PC-9 (cell line): ENCODE data around the gene CD86. TPM values are rescaled to one million over a fixed set of nuclear protein-coding genes. Genes with fewer than 3 reads are reported as not detected.

ENCODE experiments used
- BruUV-seq: library from RNA; stranded (reverse); fragments of 400-500 nt; replicated peaks from 2 replicates; lab custom pipeline; 2021; lab: Mats Ljungman, UMichigan
- CTCF ChIA-PET: fragments of 300-600 bp; sonication (Branson Sonifier 250); formaldehyde crosslinking; loops from one replicate; lab custom pipeline; 2022; ENCODE audit warnings: antibody characterized with exemption; lab: Charles Lee
- POLR2A ChIA-PET: fragments of 300-600 bp; sonication (Branson Sonifier 250); formaldehyde crosslinking; loops from one replicate; lab custom pipeline; 2022; ENCODE audit warnings: antibody characterized with exemption; ENCODE audit not compliant: unreplicated experiment; lab: Charles Lee
- DNase-seq, 2 experiments: peaks; one replicate each; pipeline versions ENCODE4 v3.0.0 to v3.0.0-alpha.2; 2015 to 2022; ENCODE audit warnings: mixed read lengths in 1 of 2
- H2AFZ ChIP-seq: fragments of 200-600 bp; sonication (generic); 2 replicates; pipeline ENCODE4 v1.8.1; 2017; ENCODE audit warnings: antibody characterized with exemption
- H3F3A ChIP-seq: fragments of 200-600 bp; sonication (generic); 2 replicates; pipeline ENCODE4 v1.8.1; 2017; ENCODE audit warnings: antibody characterized with exemption, mild to moderate bottlenecking, low read depth; ENCODE audit not compliant: insufficient read depth
- H3K27ac ChIP-seq: fragments of 200-600 bp; sonication (generic); 2 replicates; pipeline ENCODE4 v1.6.1; 2016; ENCODE audit warnings: mixed run types
- H3K27me3 ChIP-seq: fragments of 200-600 bp; sonication (generic); 2 replicates; pipeline ENCODE4 v1.6.1; 2016; ENCODE audit warnings: low read depth, mixed run types; ENCODE audit not compliant: insufficient read depth
- H3K36me3 ChIP-seq: fragments of 200-600 bp; sonication (generic); 2 replicates; pipeline ENCODE4 v1.6.1; 2016; ENCODE audit warnings: low read depth, mixed run types
- H3K4me1 ChIP-seq: fragments of 200-600 bp; sonication (generic); replicated peaks from 2 replicates; pipeline ENCODE4 v1.6.1; 2016; ENCODE audit warnings: mixed run types; ENCODE audit not compliant: insufficient read depth
- H3K4me2 ChIP-seq: fragments of 200-600 bp; sonication (generic); 2 replicates; pipeline ENCODE4 v1.6.1; 2017; ENCODE audit warnings: mixed run types
- H3K4me3 ChIP-seq: fragments of 200-600 bp; sonication (generic); 2 replicates; pipeline ENCODE4 v1.6.1; 2016; ENCODE audit warnings: mixed run types
- H3K79me2 ChIP-seq: fragments of 200-600 bp; sonication (generic); 2 replicates; pipeline ENCODE4 v1.6.1; 2017; ENCODE audit warnings: low read depth, mixed run types
- H3K9me2 ChIP-seq: fragments of 200-600 bp; sonication (generic); 2 replicates; pipeline ENCODE4 v1.8.1; 2017; ENCODE audit warnings: mild to moderate bottlenecking; ENCODE audit not compliant: insufficient read depth
- H3K9me3 ChIP-seq: fragments of 200-600 bp; sonication (generic); 2 replicates; pipeline ENCODE4 v1.8.1; 2016; ENCODE audit warnings: low read depth; ENCODE audit not compliant: insufficient read depth
- H4K20me1 ChIP-seq: fragments of 200-600 bp; sonication (generic); 2 replicates; pipeline ENCODE4 v1.8.1; 2017; ENCODE audit not compliant: insufficient read depth
- EZH2 ChIP-seq: fragments of 200-600 bp; sonication (generic); IDR thresholded peaks from 2 replicates; pipeline ENCODE4 v1.8.0; 2017; ENCODE audit warnings: antibody characterized with exemption, low read depth
- intact Hi-C: fragments of 100-400 bp; cut with micrococcal nuclease; formaldehyde crosslinking; loops from one replicate; pipeline ENCODE4 v1.10.0; 2022; ENCODE audit not compliant: unreplicated experiment
- total RNA-seq: library from RNA; stranded (reverse); gene quantifications from 2 replicates; pipeline ENCODE4 v1.2.3, GENCODE V29; 2021
- TF ChIP-seq, protein P1 (sequence below): fragments of 200-600 bp; sonication (generic); conservative IDR thresholded peaks from 2 replicates; pipeline ENCODE4 v1.6.1; 2017; ENCODE audit warnings: mixed run types, antibody characterized with exemption, mild to moderate bottlenecking, moderate library complexity

Gene CD86
- total RNA-seq, 1 experiment from 2014 or later = not detected

DNA sequence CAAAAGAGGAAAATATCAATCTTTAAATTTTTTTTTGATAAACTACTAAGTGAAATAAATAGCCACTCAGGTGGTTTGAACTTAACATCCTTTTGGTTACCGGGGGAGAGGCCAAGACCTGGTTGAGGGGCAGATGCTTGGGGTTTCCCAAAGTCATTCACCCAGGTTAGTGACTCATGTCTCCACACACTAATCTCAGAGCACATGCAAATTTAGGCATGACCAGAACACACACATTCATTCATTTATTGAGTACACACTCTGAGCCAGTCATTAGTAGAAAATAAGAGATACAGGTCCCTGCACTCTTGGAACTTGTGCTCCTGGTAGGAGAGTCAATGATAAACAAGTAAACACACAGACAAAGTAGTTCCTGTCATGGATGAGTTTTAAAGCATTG is 40.4 kb upstream of the CD86 start:
- CTCF ChIA-PET = no interaction called here
- POLR2A ChIA-PET = no interaction called here

DNA sequence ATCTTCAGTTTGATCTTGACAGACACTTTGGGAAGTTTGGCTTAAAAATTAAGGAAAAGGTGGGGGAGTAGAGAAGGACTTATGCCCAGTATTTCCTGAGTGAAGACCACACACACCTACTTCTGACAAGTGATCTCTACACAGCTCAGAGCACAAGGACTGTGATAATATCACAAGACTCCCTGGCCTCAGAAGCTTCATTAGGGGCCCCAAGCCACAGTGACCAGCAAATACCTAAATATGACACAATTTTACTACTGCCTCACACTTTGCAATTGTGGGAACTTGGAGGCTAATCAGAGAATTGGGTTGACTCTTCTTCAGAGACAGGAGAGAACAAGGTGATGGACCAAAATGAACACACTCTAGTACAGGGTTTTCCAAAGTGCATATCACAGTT is 35.7 kb upstream of the CD86 start:
- no peak for TF ChIP-seq EZH2
- TF ChIP-seq, protein P1, sequence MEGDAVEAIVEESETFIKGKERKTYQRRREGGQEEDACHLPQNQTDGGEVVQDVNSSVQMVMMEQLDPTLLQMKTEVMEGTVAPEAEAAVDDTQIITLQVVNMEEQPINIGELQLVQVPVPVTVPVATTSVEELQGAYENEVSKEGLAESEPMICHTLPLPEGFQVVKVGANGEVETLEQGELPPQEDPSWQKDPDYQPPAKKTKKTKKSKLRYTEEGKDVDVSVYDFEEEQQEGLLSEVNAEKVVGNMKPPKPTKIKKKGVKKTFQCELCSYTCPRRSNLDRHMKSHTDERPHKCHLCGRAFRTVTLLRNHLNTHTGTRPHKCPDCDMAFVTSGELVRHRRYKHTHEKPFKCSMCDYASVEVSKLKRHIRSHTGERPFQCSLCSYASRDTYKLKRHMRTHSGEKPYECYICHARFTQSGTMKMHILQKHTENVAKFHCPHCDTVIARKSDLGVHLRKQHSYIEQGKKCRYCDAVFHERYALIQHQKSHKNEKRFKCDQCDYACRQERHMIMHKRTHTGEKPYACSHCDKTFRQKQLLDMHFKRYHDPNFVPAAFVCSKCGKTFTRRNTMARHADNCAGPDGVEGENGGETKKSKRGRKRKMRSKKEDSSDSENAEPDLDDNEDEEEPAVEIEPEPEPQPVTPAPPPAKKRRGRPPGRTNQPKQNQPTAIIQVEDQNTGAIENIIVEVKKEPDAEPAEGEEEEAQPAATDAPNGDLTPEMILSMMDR = no peak
- Histone ChIP-seq H3K9me3 (no peaks in the 10 kb centered on the region), H3F3A (no peaks in the 10 kb centered on the region), H3K79me2 (no peaks in the 10 kb centered on the region), H3K27me3 (no peaks in the 10 kb centered on the region), H3K4me3 (no peak overlapping the region), H4K20me1 (no peaks in the 10 kb centered on the region), H3K4me2 (no peak overlapping the region), H2AFZ (no peak overlapping the region), H3K36me3 (no peaks in the 10 kb centered on the region), H3K9me2 (no peaks in the 10 kb centered on the region), H3K27ac (no peak overlapping the region), H3K4me1 (0 out of 2 replicates have a peak, but pooled peaks cover 4% of the 10 kb centered on the region)
- CTCF ChIA-PET = interaction anchor here (0.9 kb wide), 1 partner anchor 11 kb away, joined by 4 read pairs; no protein-coding TSS in a partner anchor
- BruUV-seq = no TSS peak
- DNase-seq = no peak
- POLR2A ChIA-PET = no interaction called here
- intact Hi-C loops = no loop called here

More for the DNA sequence above, 40.4 kb upstream of the CD86 start:
- no peaks in the 10 kb centered on the region for H4K20me1 ChIP-seq
- no peak overlapping the region for H2AFZ ChIP-seq
- TF ChIP-seq, protein P1 = no peak
- TF ChIP-seq EZH2 = no peak
- H3K4me2 ChIP-seq = no peak overlapping the region
- no peaks in the 10 kb centered on the region for H3K27me3 ChIP-seq
- no peaks in the 10 kb centered on the region for H3K4me1 ChIP-seq
- H3K27ac ChIP-seq = no peak overlapping the region
- no peaks in the 10 kb centered on the region for H3F3A ChIP-seq
- no peaks in the 10 kb centered on the region for H3K36me3 ChIP-seq
- no peak overlapping the region for H3K4me3 ChIP-seq
- no peaks in the 10 kb centered on the region for H3K79me2 ChIP-seq
- H3K9me3 ChIP-seq = no peaks in the 10 kb centered on the region
- no peaks in the 10 kb centered on the region for H3K9me2 ChIP-seq
- intact Hi-C loops = no loop called here
- DNase-seq = no peak
- BruUV-seq = no TSS peak

DNA sequence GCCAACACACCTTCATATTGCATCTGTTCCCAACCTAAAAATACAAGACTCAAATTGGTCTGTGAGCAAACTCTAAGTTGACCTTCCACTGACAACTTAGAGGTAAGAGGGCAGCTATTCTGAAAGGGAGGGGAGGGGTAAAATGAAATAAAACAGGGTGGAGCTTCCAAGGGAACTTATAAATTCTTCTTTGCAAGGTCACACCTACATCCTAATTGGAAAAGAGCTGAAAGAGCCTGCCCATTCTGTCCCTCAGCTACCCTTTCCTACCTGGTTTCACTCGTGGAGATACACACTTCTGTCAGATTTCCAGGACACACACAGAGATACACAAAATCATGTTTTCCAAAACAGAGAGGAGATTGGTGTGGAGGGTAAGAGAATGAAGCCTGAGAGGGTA is 34.1 kb upstream of the CD86 start:
- H3F3A ChIP-seq = no peaks in the 10 kb centered on the region
- no peaks in the 10 kb centered on the region for H4K20me1 ChIP-seq
- ChIA-PET CTCF (no interaction called here), POLR2A (no interaction called here)
- H3K9me2 ChIP-seq = no peaks in the 10 kb centered on the region
- peak overlapping the region; percentile 82; the same call in 1 of the 2 replicates for H3K4me3 ChIP-seq
- H2AFZ ChIP-seq = peak overlapping the region; percentile 98; the same call in 1 of the 2 replicates
- H3K9me3 ChIP-seq = no peaks in the 10 kb centered on the region
- H3K4me1 ChIP-seq = 0 out of 2 replicates have a peak, but pooled peaks cover 4% of the 10 kb centered on the region
- no peaks in the 10 kb centered on the region for H3K36me3 ChIP-seq
- H3K27me3 ChIP-seq = no peaks in the 10 kb centered on the region
- no peak overlapping the region for H3K27ac ChIP-seq
- no peaks in the 10 kb centered on the region for H3K79me2 ChIP-seq
- intact Hi-C loops = no loop called here
- BruUV-seq = no TSS peak
- TF ChIP-seq EZH2 = no peak
- TF ChIP-seq, protein P1 = no peak
- no peak for DNase-seq
- H3K4me2 ChIP-seq = peak overlapping the region; percentile 76
